ENCODE data around the gene NUMB. TPM values are rescaled to one million over a fixed set of nuclear protein-coding genes. Genes with fewer than 3 reads are reported as not detected.

The NUMB gene
- total RNA-seq, 1 experiment from 2014 or later, result 75.2 TPM

DNA sequence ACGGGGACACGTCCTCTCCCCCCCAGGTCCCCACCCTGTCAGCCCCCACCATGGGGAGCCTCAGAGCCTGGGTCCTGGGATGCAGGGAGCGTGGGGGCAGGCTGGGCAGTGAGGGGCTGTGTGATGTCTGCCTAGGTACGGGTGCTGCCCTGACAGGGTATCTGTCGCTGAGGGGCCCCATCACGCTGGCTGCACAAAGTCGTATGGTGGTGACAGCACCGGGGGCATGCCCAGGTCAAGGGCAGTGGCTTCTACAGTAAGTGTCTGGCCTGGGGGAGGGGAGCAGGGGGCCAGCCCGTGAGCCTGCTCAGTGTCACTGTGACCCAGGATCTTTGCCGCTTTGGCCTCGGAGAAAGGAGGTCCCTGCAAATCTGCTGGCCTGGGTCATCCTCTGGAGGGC, 197.8 kb downstream of the NUMB start:
- BruUV-seq (replicated peaks), result no TSS peak
- no peak for DNase-seq
- Mint-ChIP-seq H3K27ac (ENCODE audit: unreplicated experiment) (no peak overlapping the region), H3K36me3 (ENCODE audit: insufficient read depth, unreplicated experiment) (no peaks in the 10 kb centered on the region), H3K4me3 (ENCODE audit: low read depth, unreplicated experiment) (no peak overlapping the region), H3K27me3 (ENCODE audit: unreplicated experiment) (peaks cover 8% of the 10 kb centered on the region), H3K9me3 (ENCODE audit: low read depth, unreplicated experiment) (no peaks in the 10 kb centered on the region), H3K4me1 (ENCODE audit: low read depth, unreplicated experiment) (no peaks in the 10 kb centered on the region)
- TF ChIP-seq, protein P1, sequence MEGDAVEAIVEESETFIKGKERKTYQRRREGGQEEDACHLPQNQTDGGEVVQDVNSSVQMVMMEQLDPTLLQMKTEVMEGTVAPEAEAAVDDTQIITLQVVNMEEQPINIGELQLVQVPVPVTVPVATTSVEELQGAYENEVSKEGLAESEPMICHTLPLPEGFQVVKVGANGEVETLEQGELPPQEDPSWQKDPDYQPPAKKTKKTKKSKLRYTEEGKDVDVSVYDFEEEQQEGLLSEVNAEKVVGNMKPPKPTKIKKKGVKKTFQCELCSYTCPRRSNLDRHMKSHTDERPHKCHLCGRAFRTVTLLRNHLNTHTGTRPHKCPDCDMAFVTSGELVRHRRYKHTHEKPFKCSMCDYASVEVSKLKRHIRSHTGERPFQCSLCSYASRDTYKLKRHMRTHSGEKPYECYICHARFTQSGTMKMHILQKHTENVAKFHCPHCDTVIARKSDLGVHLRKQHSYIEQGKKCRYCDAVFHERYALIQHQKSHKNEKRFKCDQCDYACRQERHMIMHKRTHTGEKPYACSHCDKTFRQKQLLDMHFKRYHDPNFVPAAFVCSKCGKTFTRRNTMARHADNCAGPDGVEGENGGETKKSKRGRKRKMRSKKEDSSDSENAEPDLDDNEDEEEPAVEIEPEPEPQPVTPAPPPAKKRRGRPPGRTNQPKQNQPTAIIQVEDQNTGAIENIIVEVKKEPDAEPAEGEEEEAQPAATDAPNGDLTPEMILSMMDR (IDR thresholded peaks at IDR 0.05; ENCODE audit: unreplicated experiment), result no peak
- CTCF ChIA-PET, result no interaction called here
- intact Hi-C loops (cut with micrococcal nuclease; ENCODE audit: unreplicated experiment), result no loop called here

DNA sequence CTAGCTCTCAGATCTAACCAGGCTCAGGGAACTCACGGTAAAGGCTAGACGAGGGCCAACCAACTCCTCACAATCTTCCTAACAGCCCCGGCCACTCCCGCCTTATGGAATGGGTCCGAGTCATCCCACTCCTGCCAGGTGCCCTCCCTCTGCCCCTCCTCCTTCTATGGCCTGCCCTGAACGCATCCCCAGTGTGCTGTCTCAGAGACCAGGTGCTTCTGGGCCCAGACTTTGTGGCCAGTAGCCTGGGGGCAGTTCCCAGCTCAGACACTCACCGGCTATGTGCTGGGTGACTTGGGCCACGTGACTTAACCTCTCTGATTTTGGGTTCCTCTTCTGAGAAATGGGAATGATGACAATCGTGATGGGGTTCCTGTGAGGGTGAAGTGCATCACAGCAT, 198.5 kb downstream of the NUMB start:
- TF ChIP-seq, protein P1 (IDR thresholded peaks at IDR 0.05; ENCODE audit: unreplicated experiment), result no peak
- BruUV-seq (replicated peaks), result no TSS peak
- Mint-ChIP-seq H3K9me3 (ENCODE audit: low read depth, unreplicated experiment) (no peaks in the 10 kb centered on the region), H3K36me3 (ENCODE audit: insufficient read depth, unreplicated experiment) (no peaks in the 10 kb centered on the region), H3K4me1 (ENCODE audit: low read depth, unreplicated experiment) (no peaks in the 10 kb centered on the region), H3K27me3 (ENCODE audit: unreplicated experiment) (peaks cover 8% of the 10 kb centered on the region), H3K4me3 (ENCODE audit: low read depth, unreplicated experiment) (no peak overlapping the region), H3K27ac (ENCODE audit: unreplicated experiment) (no peak overlapping the region)
- intact Hi-C loops (cut with micrococcal nuclease; ENCODE audit: unreplicated experiment), result no loop called here
- DNase-seq, result no peak
- CTCF ChIA-PET, result no interaction called here

DNA sequence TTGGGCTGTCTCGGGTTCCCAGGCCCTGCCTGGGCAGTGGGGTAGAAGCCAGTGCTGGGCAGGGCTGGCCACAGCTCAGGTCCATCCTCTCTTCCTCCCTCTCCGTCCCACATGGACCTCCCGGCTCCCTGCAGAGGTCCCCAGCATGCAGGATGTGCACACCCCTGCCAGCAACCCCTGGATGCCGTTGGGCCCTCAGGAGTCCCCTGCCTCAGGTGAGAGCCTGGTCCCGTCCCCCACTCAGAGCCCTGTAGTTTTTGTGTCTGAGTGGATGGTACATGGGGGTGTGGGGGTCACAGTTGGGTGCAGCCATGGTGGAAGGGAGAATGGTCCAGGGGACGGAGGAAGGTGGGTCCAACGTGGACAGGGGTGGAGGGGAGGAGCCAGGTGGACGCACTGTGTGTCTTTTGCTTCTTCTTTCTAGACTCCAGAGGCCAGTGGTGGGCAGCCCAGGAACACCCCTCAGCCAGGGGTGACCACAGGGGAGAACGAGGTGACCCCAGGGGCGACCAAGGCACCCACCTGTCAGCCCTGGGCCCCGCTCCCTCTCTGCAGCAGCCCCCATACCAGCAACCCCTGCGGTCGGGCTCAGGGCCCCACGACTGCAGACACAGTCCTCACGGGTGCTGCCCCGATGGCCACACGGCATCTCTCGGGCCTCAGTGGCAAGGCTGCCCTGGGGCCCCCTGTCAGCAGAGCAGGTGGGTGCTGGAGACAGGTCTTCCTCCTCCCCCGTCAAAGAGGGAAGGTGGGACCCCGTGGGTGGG, 199.3 kb downstream of the NUMB start:
- Mint-ChIP-seq H3K9me3 (ENCODE audit: low read depth, unreplicated experiment) (no peaks in the 10 kb centered on the region), H3K36me3 (ENCODE audit: insufficient read depth, unreplicated experiment) (no peaks in the 10 kb centered on the region)
- CTCF ChIA-PET, result no interaction called here

DNA sequence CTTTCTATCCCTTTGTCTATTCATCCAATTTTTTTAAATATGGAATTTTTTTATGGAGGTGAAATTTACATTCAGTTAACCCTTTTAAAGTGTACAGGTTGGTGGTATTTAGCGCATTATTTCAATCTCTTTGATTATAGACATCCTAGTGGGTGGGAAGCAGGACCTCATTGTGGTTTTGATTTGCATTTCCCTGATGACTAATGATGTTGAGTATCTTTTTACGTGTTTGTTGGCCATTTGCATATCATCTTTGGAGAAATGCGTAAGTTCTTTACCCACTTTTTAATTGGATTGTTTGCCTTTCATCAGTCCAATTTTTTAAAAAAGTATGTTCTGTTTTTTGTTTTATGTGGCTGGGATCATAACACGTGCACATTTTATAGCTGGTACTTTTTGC, 200.3 kb downstream of the NUMB start:
- TF ChIP-seq, protein P1 (IDR thresholded peaks at IDR 0.05; ENCODE audit: unreplicated experiment), result no peak
- no peak overlapping the region for H3K27ac Mint-ChIP-seq (ENCODE audit: unreplicated experiment)

More for the DNA sequence above, 199.3 kb downstream of the NUMB start:
- BruUV-seq (replicated peaks), result no TSS peak
- intact Hi-C loops (cut with micrococcal nuclease; ENCODE audit: unreplicated experiment), result no loop called here
- TF ChIP-seq, protein P1 (IDR thresholded peaks at IDR 0.05; ENCODE audit: unreplicated experiment), result no peak
- Mint-ChIP-seq H3K27me3 (ENCODE audit: unreplicated experiment) (peaks cover 3% of the 10 kb centered on the region), H3K4me1 (ENCODE audit: low read depth, unreplicated experiment) (no peaks in the 10 kb centered on the region), H3K27ac (ENCODE audit: unreplicated experiment) (no peak overlapping the region), H3K4me3 (ENCODE audit: low read depth, unreplicated experiment) (no peak overlapping the region)
- no peak for DNase-seq

More for the DNA sequence above, 200.3 kb downstream of the NUMB start:
- CTCF ChIA-PET, result interaction anchor here (0.7 to 0.9 kb wide), 3 partner anchors 11 to 53 kb away, joined by 3 to 4 read pairs (median 4); no protein-coding TSS in a partner anchor
- intact Hi-C loops (cut with micrococcal nuclease; ENCODE audit: unreplicated experiment), result no loop called here
- Mint-ChIP-seq H3K27me3 (ENCODE audit: unreplicated experiment) (no peaks in the 10 kb centered on the region), H3K4me3 (ENCODE audit: low read depth, unreplicated experiment) (no peak overlapping the region), H3K4me1 (ENCODE audit: low read depth, unreplicated experiment) (no peaks in the 10 kb centered on the region), H3K36me3 (ENCODE audit: insufficient read depth, unreplicated experiment) (no peaks in the 10 kb centered on the region), H3K9me3 (ENCODE audit: low read depth, unreplicated experiment) (no peaks in the 10 kb centered on the region)
- no peak for DNase-seq
- no TSS peak for BruUV-seq (replicated peaks)

Data from Calu3 (cell line).